Left lung (tissue), 10 donors: ENCODE measurements around the gene PPIG. TPM values are rescaled to one million over a fixed set of nuclear protein-coding genes. Genes with fewer than 3 reads are reported as not detected.
"Not testable (repeated sequence)": the region's sequence is repeated elsewhere in the genome, so short reads cannot be mapped to it uniquely, and the experiment has no call there.

Source experiments
- ATAC-seq: fragments of 200-7000 bp; cut with Tn5 transposase; one replicate; pipeline ENCODE4 v1.9.1; 2020; ENCODE audit warnings: moderate library complexity
- DNase-seq, 4 donors: peaks; one replicate each; pipeline ENCODE4 v3.0.0-alpha.2; 2013 to 2020
- H3K27ac ChIP-seq, 2 donors: fragments of 200-600 bp; sonication (generic) in 1 of 2; one replicate each; pipeline versions ENCODE4 v1.5.0 to v1.8.0; 2020 to 2021
- H3K27me3 ChIP-seq, 2 donors: fragments of 200-600 bp; sonication (generic) in 1 of 2; one replicate each; pipeline versions ENCODE4 v1.5.0 to v1.8.0; 2020 to 2021
- H3K36me3 ChIP-seq, 2 donors: fragments of 200-600 bp; sonication (generic) in 1 of 2; one replicate each; pipeline versions ENCODE4 v1.5.0 to v1.8.0; 2020 to 2021
- H3K4me1 ChIP-seq, 2 donors: fragments of 200-600 bp; one replicate each; pipeline ENCODE4 v1.8.0; 2021
- H3K4me3 ChIP-seq, 2 donors: fragments of 200-600 bp; sonication (generic) in 1 of 2; one replicate each; pipeline versions ENCODE4 v1.5.0 to v1.8.0; 2020 to 2021; ENCODE audit warnings: mild to moderate bottlenecking in 1 of 2
- H3K9me3 ChIP-seq, 2 donors: fragments of 200-600 bp; sonication (generic) in 1 of 2; one replicate each; pipeline versions ENCODE4 v1.5.0 to v1.8.0; 2020 to 2021
- CTCF ChIP-seq, 2 donors: fragments of 200-600 bp; sonication (generic) in 1 of 2; IDR thresholded peaks; one replicate each; pipeline versions ENCODE4 v1.5.0 to v1.8.0; 2021; ENCODE audit warnings: antibody characterized with exemption in 2 of 2
- intact Hi-C, 2 donors: fragments of 100-400 bp; cut with DNase I; formaldehyde crosslinking; loops; one replicate each; pipeline versions ENCODE4 v1.11.2 to v1.14.2; 2022
- polyA plus RNA-seq, 6 donors: library from polyadenylated mRNA; unstranded; fragments of 120-200 nt; gene quantifications; one replicate each; pipeline ENCODE4 v1.2.1, GENCODE V29; 2013; ENCODE audit not compliant: insufficient read length in 6 of 6
- total RNA-seq, 2 donors: library from RNA; stranded (reverse); fragmentation: NEBNext Ultra II Directional; extraction: Animal tissue kit (Norgen Biotek cat#: 25700); gene quantifications; one replicate each; pipeline ENCODE4 v1.2.1, GENCODE V29; 2021
- donor health status: DM: no; HTN: yes; CAD: no.
- donor health status: DM: no; HTN: no; CAD: no.

Gene PPIG
- total and polyA plus RNA-seq, 8 donors, result 40.8 to 102 (median 85.2) TPM

- Histone ChIP-seq H3K4me1 (no peaks in the 10 kb centered on the region), H3K27me3 (no peaks in the 10 kb centered on the region), H3K4me3 (no peak overlapping the region), H3K27ac (no peak overlapping the region), H3K9me3 (no peaks in the 10 kb centered on the region), H3K36me3 (no peaks in the 10 kb centered on the region)
- no peak for TF ChIP-seq CTCF (IDR thresholded peaks at IDR 0.05)
- DNase-seq (no peak), ATAC-seq (no peak)
- intact Hi-C loops, result no loop called here
Observed at GRCh38 chr2:169579044-169579443, 5.1 kb upstream of the PPIG start.

GRCh38 chr2:169582552-169583266 is 1.4 kb upstream of the PPIG start:
- ATAC-seq, H3K27me3 ChIP-seq, H3K4me3 ChIP-seq, DNase-seq, H3K9me3 ChIP-seq, intact Hi-C loops, H3K27ac ChIP-seq, H3K36me3 ChIP-seq: not testable (repeated sequence)
- peaks cover 13 to 22% of the 10 kb centered on the region in 2 donors for H3K4me1 ChIP-seq

GRCh38 chr2:169583518-169583917 is 633 bp upstream of the PPIG start:
- H3K9me3 ChIP-seq, result no peaks in the 10 kb centered on the region
- no peak for TF ChIP-seq CTCF (IDR thresholded peaks at IDR 0.05)
- H3K27ac ChIP-seq, result peak overlapping the region; percentile 99
- intact Hi-C loops, result no loop called here
- H3K4me1 ChIP-seq, result peaks cover 13 to 26% of the 10 kb centered on the region in 2 donors
- ATAC-seq (no peak), DNase-seq (no peak)
- no peaks in the 10 kb centered on the region for H3K27me3 ChIP-seq
- H3K4me3 ChIP-seq, result no peak overlapping the region
- H3K36me3 ChIP-seq, result no peaks in the 10 kb centered on the region

- Histone ChIP-seq H3K27me3 (no peaks in the 10 kb centered on the region), H3K27ac (peak overlapping the region; percentile 99), H3K4me1 (peaks cover 13 to 46% of the 10 kb centered on the region in 2 donors), H3K9me3 (no peaks in the 10 kb centered on the region), H3K36me3 (no peaks in the 10 kb centered on the region), H3K4me3 (peak overlapping the region; percentile 70 to 96)
- intact Hi-C loops, result no loop called here
- no peak for ATAC-seq
- no peak for TF ChIP-seq CTCF (IDR thresholded peaks at IDR 0.05)
- DNase-seq, result no peak
Observed at GRCh38 chr2:169585673-169586072, 1.5 kb downstream of the PPIG start.

- intact Hi-C loops, result no loop called here
- Histone ChIP-seq H3K9me3 (no peaks in the 10 kb centered on the region), H3K27me3 (no peaks in the 10 kb centered on the region), H3K36me3 (no peaks in the 10 kb centered on the region), H3K4me3 (no peak overlapping the region), H3K27ac (no peak overlapping the region), H3K4me1 (peaks cover 10 to 47% of the 10 kb centered on the region in 2 donors)
- TF ChIP-seq CTCF (IDR thresholded peaks at IDR 0.05), result no peak
- no peak for DNase-seq
- no peak for ATAC-seq
Observed at GRCh38 chr2:169590804-169591203, 6.7 kb downstream of the PPIG start.

- H3K9me3 ChIP-seq, H3K4me1 ChIP-seq, DNase-seq, H3K27me3 ChIP-seq, intact Hi-C loops, H3K36me3 ChIP-seq, H3K4me3 ChIP-seq, ATAC-seq, H3K27ac ChIP-seq: not testable (repeated sequence)
Observed at GRCh38 chr2:169596546-169596945, 12.4 kb downstream of the PPIG start.
